Endothelial cell of umbilical vein (primary cell): ENCODE data around the gene RAB40B. TPM values are rescaled to one million over a fixed set of nuclear protein-coding genes. Genes with fewer than 3 reads are reported as not detected.

Source experiments
- BruUV-seq: library from RNA; stranded (reverse); fragments of 400-500 nt; replicated peaks from 2 replicates; lab custom pipeline; 2021; lab: Mats Ljungman, UMichigan
- CTCF ChIA-PET: fragments of 300-600, 350-600 bp; sonication (Branson Sonifier 250); formaldehyde crosslinking; loops from one replicate; lab custom pipeline; 2021; ENCODE audit warnings: antibody characterized with exemption, inconsistent platforms; lab: Charles Lee
- POLR2A ChIA-PET: fragments of 300-600, 350-600 bp; sonication (Branson Sonifier 250); formaldehyde crosslinking; loops from one replicate; lab custom pipeline; 2021; ENCODE audit warnings: antibody characterized with exemption, inconsistent platforms; lab: Charles Lee
- DNase-seq: peaks from one replicate; pipeline ENCODE4 v3.0.0-alpha.2; 2011; ENCODE audit warnings: low read depth, low spot score
- FAIRE-seq: peaks from 2 replicates; lab custom pipeline; 2011; peaks lifted over from hg19 to GRCh38; lab: Jason Lieb, UNC
- H2AFZ ChIP-seq: 2 replicates; pipeline ENCODE4 v1.6.0; 2012; ENCODE audit warnings: low read depth, low read length, control low read depth, inconsistent platforms
- H3K27ac ChIP-seq: 2 replicates; pipeline ENCODE4 v1.5.1; 2011; ENCODE audit warnings: low read depth, mild to moderate bottlenecking, control low read depth, low read length, moderate library complexity; ENCODE audit not compliant: insufficient read depth
- H3K27me3 ChIP-seq, 2 experiments: 2 replicates each; pipeline versions ENCODE4 v1.6.0 to v1.6.1; 2011; ENCODE audit warnings: low read length in 2 of 2, mixed read lengths in 1 of 2; ENCODE audit not compliant: control insufficient read depth in 2 of 2, insufficient read depth in 2 of 2
- H3K36me3 ChIP-seq, 2 experiments: 2 replicates in 1 of 2; 3 replicates in 1 of 2; pipeline ENCODE4 v1.5.1; 2011; ENCODE audit warnings: low read length in 2 of 2, mild to moderate bottlenecking in 1 of 2, moderate library complexity in 1 of 2; ENCODE audit not compliant: control insufficient read depth in 2 of 2, insufficient read depth in 2 of 2; ENCODE audit errors: extremely low read depth in 1 of 2
- H3K4me1 ChIP-seq: 3 replicates; pipeline ENCODE4 v1.5.1; 2011; ENCODE audit warnings: mild to moderate bottlenecking, low read length; ENCODE audit not compliant: control insufficient read depth, insufficient read depth; ENCODE audit errors: extremely low read depth
- H3K4me2 ChIP-seq: 2 replicates; pipeline ENCODE4 v1.6.1; 2011; ENCODE audit warnings: low read length, control low read depth, mixed read lengths; ENCODE audit not compliant: insufficient read depth
- H3K4me3 ChIP-seq, 3 experiments: fragments of 200-600 bp in 1 of 3; sonication (generic), shearing (Covaris generic) in 1 of 3; replicated peaks in 1 of 3; 2 replicates each; pipeline ENCODE4 v1.5.1; 2011 to 2016; ENCODE audit warnings: control low read depth in 3 of 3, low read length in 3 of 3, mild to moderate bottlenecking in 2 of 3, inconsistent platforms in 1 of 3, low read depth in 1 of 3, moderate library complexity in 1 of 3; ENCODE audit not compliant: insufficient read depth in 1 of 3
- H3K79me2 ChIP-seq: 2 replicates; pipeline ENCODE4 v1.6.0; 2012; ENCODE audit warnings: low read length, inconsistent platforms; ENCODE audit not compliant: control insufficient read depth, insufficient read depth
- H3K9ac ChIP-seq: replicated peaks from 2 replicates; pipeline ENCODE3; 2011; ENCODE audit warnings: low read length, control low read depth; ENCODE audit not compliant: insufficient read depth; ENCODE audit errors: extremely low read depth
- H3K9me1 ChIP-seq: replicated peaks from 3 replicates; pipeline ENCODE4 v1.6.0; 2011; ENCODE audit warnings: mild to moderate bottlenecking, low read length; ENCODE audit not compliant: control insufficient read depth, insufficient read depth; ENCODE audit errors: extremely low read depth
- H3K9me3 ChIP-seq: replicated peaks from 2 replicates; pipeline ENCODE4 v1.5.1; 2012; ENCODE audit warnings: low read length, inconsistent platforms; ENCODE audit not compliant: control insufficient read depth, insufficient read depth
- H4K20me1 ChIP-seq: replicated peaks from 2 replicates; pipeline ENCODE3; 2011; ENCODE audit warnings: mild to moderate bottlenecking, low read length; ENCODE audit not compliant: control insufficient read depth, insufficient read depth; ENCODE audit errors: extremely low read depth
- CTCF ChIP-seq, 2 donors: IDR thresholded peaks; 1 replicate in 1 of 2; 2 replicates in 1 of 2; pipeline ENCODE4 v1.5.1; 2011; ENCODE audit warnings: low read length in 2 of 2, mild to moderate bottlenecking in 2 of 2, moderate library complexity in 2 of 2, control low read depth in 1 of 2, inconsistent platforms in 1 of 2, low read depth in 1 of 2; ENCODE audit not compliant: insufficient read depth in 1 of 2; ENCODE audit errors: extremely low read depth in 1 of 2
- EZH2 ChIP-seq: IDR thresholded peaks from 2 replicates; pipeline ENCODE4 v1.6.1; 2012; ENCODE audit warnings: borderline replicate concordance, low read depth, mild to moderate bottlenecking, moderate library complexity, low read length, inconsistent platforms; ENCODE audit not compliant: severe bottlenecking
- FOS ChIP-seq: IDR thresholded peaks from 2 replicates; pipeline ENCODE4 v1.6.1; 2011; ENCODE audit warnings: mild to moderate bottlenecking, low read length, moderate library complexity, borderline replicate concordance; ENCODE audit not compliant: insufficient read depth
- GATA2 ChIP-seq: IDR thresholded peaks from 2 replicates; pipeline ENCODE4 v1.7.0; 2011; ENCODE audit warnings: low read depth, mild to moderate bottlenecking, moderate library complexity, mixed read lengths, low read length; ENCODE audit not compliant: insufficient read length, insufficient read depth
- JUN ChIP-seq: IDR thresholded peaks from 2 replicates; pipeline ENCODE4 v1.6.1; 2011; ENCODE audit warnings: borderline replicate concordance, low read depth; ENCODE audit not compliant: insufficient read length, insufficient read depth
- MAX ChIP-seq: IDR thresholded peaks from 2 replicates; pipeline ENCODE4 v1.6.1; 2011; ENCODE audit not compliant: insufficient read depth, insufficient read length
- MYC ChIP-seq: IDR thresholded peaks from one replicate; pipeline ENCODE4 v1.6.1; 2011; ENCODE audit warnings: mild to moderate bottlenecking, low read depth, low read length
- POLR2A ChIP-seq: IDR thresholded peaks from 2 replicates; pipeline ENCODE4 v1.6.1; 2012; ENCODE audit warnings: low read depth, mild to moderate bottlenecking, control low read depth, low read length
- POLR2AphosphoS5 ChIP-seq: IDR thresholded peaks from 2 replicates; pipeline ENCODE4 v1.6.1; 2012; ENCODE audit warnings: low read depth, mild to moderate bottlenecking, control low read depth, low read length, moderate library complexity; ENCODE audit not compliant: insufficient read depth
- dilution Hi-C: fragments of 300-500 bp; cut with MboI; formaldehyde crosslinking; loops from one replicate; pipeline ENCODE4 v1.15.0; 2019; ENCODE audit warnings: low sequenced_read_pairs; ENCODE audit not compliant: extremely low pct_ligation_motif_present
- intact Hi-C: fragments of 100-400 bp; cut with micrococcal nuclease; formaldehyde crosslinking; loops from one replicate; pipeline ENCODE4 v1.10.0; 2022
- polyA plus RNA-seq, 4 experiments: library from polyadenylated mRNA; depleted of rRNA in 3 of 4; stranded (reverse) in 3 of 4; unstranded in 1 of 4; fragments of >200 nt; gene quantifications; 2 replicates each; pipeline versions ENCODE4 v1.2.1 to v1.2.3, GENCODE V29; 2011 to 2012; ENCODE audit warnings: missing spikeins in 1 of 4
- total RNA-seq: library from RNA; stranded (reverse); gene quantifications from 2 replicates; pipeline ENCODE4 v1.2.3, GENCODE V29; 2021

The RAB40B gene
- total and polyA plus RNA-seq, 2 donors (not counting 3 experiments of a cell fraction or from before 2014, with no cell fraction given), result 5.5 to 9.3 TPM

GRCh38 chr17:82645516-82645915 is 53.0 kb downstream of the RAB40B start:
- Histone ChIP-seq H3K36me3 (peaks cover 8 to 24% of the 10 kb centered on the region in 2 experiments), H4K20me1 (peaks cover 2% of the 10 kb centered on the region), H3K4me1 (peaks cover 6% of the 10 kb centered on the region), H3K9me3 (no peaks in the 10 kb centered on the region), H3K9ac (no peak overlapping the region), H3K27ac (no peak overlapping the region), H3K4me2 (no peak overlapping the region), H3K79me2 (peaks cover 62% of the 10 kb centered on the region), H3K9me1 (no peaks in the 10 kb centered on the region), H3K4me3 (no peak overlapping the region), H3K27me3 (no peaks in the 10 kb centered on the region), H2AFZ (no peak overlapping the region)
- no TSS peak for BruUV-seq
- POLR2A ChIA-PET, result no interaction called here
- CTCF ChIA-PET, result no interaction called here
- TF ChIP-seq POLR2A (no peak), MAX (no peak), GATA2 (no peak), FOS (no peak), MYC (no peak), JUN (no peak), POLR2AphosphoS5 (no peak), CTCF (IDR thresholded peaks at IDR 0.05; ENCODE audit: extremely low read depth in 1 of 2, insufficient read depth in 1 of 2, low read depth in 1 of 2, low read length in 2 of 2) (no peak), EZH2 (no peak)
- FAIRE-seq, result no peak
- intact Hi-C loops (no loop called here), dilution Hi-C loops (no loop called here)
- no peak for DNase-seq
